Stimulated activated CD4-positive, alpha-beta T cell treated with anti-CD3 and anti-CD28 coated beads, Interleukin-4, amount 100 ng/mL, for 24 hours (primary cell): ENCODE results near the gene PANK4.
"Not testable (repeated sequence)": the region's sequence is repeated elsewhere in the genome, so short reads cannot be mapped to it uniquely, and the experiment has no call there.

ENCODE experiments used
- DNase-seq: peaks from one replicate; pipeline ENCODE4 v3.0.0-alpha.2; 2020

PANK4 gene

GRCh38 chr1:2525920-2526823 lies at the start of gene PANK4:
Gene PANK4, minus strand, starts transcription at chr1:2526596. Its CDS starts 9 bp downstream, at chr1:2526587.
- DNase-seq: peak; percentile 89

- no peak for DNase-seq
These were observed 48.0 kb upstream of the PANK4 start for GRCh38 chr1:2574350-2574749.

- DNase-seq: no peak
These were observed 47.0 kb upstream of the PANK4 start for GRCh38 chr1:2573250-2573920.

- DNase-seq: no peak
These were observed 45.0 kb upstream of the PANK4 start for GRCh38 chr1:2571348-2571747.

GRCh38 chr1:2570332-2570731 lies 43.9 kb upstream of the PANK4 start:
- DNase-seq: no peak

GRCh38 chr1:2569703-2570102 lies 43.3 kb upstream of the PANK4 start:
- not testable (repeated sequence) for DNase-seq

- DNase-seq: no peak
These were observed 42.7 kb upstream of the PANK4 start for GRCh38 chr1:2569060-2569459.

- DNase-seq: not testable (repeated sequence)
These were observed 41.9 kb upstream of the PANK4 start for GRCh38 chr1:2568187-2568816.

- no peak for DNase-seq
These were observed 40.8 kb upstream of the PANK4 start for GRCh38 chr1:2567083-2567679.

GRCh38 chr1:2566101-2567045 lies 40.0 kb upstream of the PANK4 start:
- DNase-seq: no peak

- DNase-seq: no peak
These were observed 38.5 kb upstream of the PANK4 start for GRCh38 chr1:2564815-2565374.

- DNase-seq: no peak
These were observed 37.8 kb upstream of the PANK4 start for GRCh38 chr1:2564006-2564814.

GRCh38 chr1:2563205-2563604 lies 36.8 kb upstream of the PANK4 start:
- no peak for DNase-seq

- no peak for DNase-seq
These were observed 35.8 kb upstream of the PANK4 start for GRCh38 chr1:2561898-2562895.

- no peak for DNase-seq
These were observed 35.0 kb upstream of the PANK4 start for GRCh38 chr1:2561446-2561845.

GRCh38 chr1:2560299-2561073 lies 34.1 kb upstream of the PANK4 start:
- DNase-seq: no peak

GRCh38 chr1:2559509-2560298 lies 33.3 kb upstream of the PANK4 start:
- DNase-seq: no peak

GRCh38 chr1:2558861-2559260 lies 32.5 kb upstream of the PANK4 start:
- no peak for DNase-seq
